IgD-negative memory B cell (primary cell): ENCODE data around the gene RERGL. TPM values are rescaled to one million over a fixed set of nuclear protein-coding genes. Genes with fewer than 3 reads are reported as not detected.

ENCODE experiments used
- H3K27ac Mint-ChIP-seq, 3 donors: one replicate each; pipeline ENCODE4 v1.8.0; 2020 to 2022; ENCODE audit warnings: mild to moderate bottlenecking in 3 of 3, mixed read lengths in 3 of 3, moderate library complexity in 1 of 3
- H3K27me3 Mint-ChIP-seq: one replicate; pipeline ENCODE4 v1.8.0; 2021; ENCODE audit warnings: mixed read lengths
- H3K36me3 Mint-ChIP-seq: one replicate; pipeline ENCODE4 v1.8.0; 2020; ENCODE audit warnings: mild to moderate bottlenecking, mixed read lengths
- H3K4me1 Mint-ChIP-seq, 3 donors: one replicate each; pipeline ENCODE4 v1.8.0; 2020 to 2022; ENCODE audit warnings: mixed read lengths in 3 of 3, mild to moderate bottlenecking in 1 of 3
- H3K4me3 Mint-ChIP-seq, 4 donors: one replicate each; pipeline ENCODE4 v1.8.0; 2020 to 2022; ENCODE audit warnings: mild to moderate bottlenecking in 4 of 4, mixed read lengths in 4 of 4, moderate library complexity in 3 of 4
- H3K9me3 Mint-ChIP-seq, 3 donors: one replicate each; pipeline ENCODE4 v1.8.0; 2020 to 2021; ENCODE audit warnings: mixed read lengths in 3 of 3, mild to moderate bottlenecking in 1 of 3
- polyA plus RNA-seq: library from polyadenylated mRNA; unstranded; fragments of 300-500 nt; fragmentation: Illumina TruSeq; gene quantifications from one replicate; pipeline ENCODE4 v1.2.3, GENCODE V29; 2021

The RERGL gene, protein sequence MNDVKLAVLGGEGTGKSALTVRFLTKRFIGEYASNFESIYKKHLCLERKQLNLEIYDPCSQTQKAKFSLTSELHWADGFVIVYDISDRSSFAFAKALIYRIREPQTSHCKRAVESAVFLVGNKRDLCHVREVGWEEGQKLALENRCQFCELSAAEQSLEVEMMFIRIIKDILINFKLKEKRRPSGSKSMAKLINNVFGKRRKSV
- not detected for polyA plus RNA-seq

DNA sequence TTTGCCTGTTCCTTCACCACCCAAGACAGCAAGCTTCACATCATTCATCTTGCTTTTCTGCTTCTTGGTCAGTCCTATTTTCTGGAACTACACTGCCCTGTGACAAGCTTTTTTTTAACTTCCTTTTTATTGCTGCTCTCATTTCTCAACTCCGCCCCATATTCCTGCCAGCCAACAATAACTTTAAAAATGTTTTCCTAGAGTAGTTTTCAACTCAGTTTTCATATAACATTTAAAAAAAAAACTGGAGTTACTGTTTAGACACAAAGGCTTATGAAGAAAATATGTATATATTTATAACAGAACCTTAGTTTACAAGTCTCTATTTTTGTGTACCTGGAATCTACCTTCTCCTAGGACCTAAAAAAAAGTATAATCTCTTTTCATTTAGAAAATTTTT is at the start of gene RERGL:
Gene RERGL (minus strand): TSS at position 101 of the 400 bp plus-strand sequence. CDS start 53 bp downstream, at position 48.
- Mint-ChIP-seq H3K27me3 (peaks cover 1% of the 10 kb centered on the region), H3K9me3 (peaks cover 2 to 5% (median 3%) of the 10 kb centered on the region in 3 donors), H3K27ac (no peak within 1 kb of the TSS), H3K4me1 (peaks cover 0 to 2% (median 0%) of the 10 kb centered on the region in 3 donors), H3K36me3 (no peaks in the 10 kb centered on the region), H3K4me3 (no peak within 1 kb of the TSS)

GRCh38 chr12:18139254-18139653 is 49.3 kb upstream of the RERGL start:
- Mint-ChIP-seq H3K27me3 (no peaks in the 10 kb centered on the region), H3K4me3 (no peak overlapping the region), H3K27ac (no peak overlapping the region), H3K9me3 (no peaks in the 10 kb centered on the region), H3K36me3 (no peaks in the 10 kb centered on the region), H3K4me1 (no peaks in the 10 kb centered on the region)

GRCh38 chr12:18135509-18135908 is 45.5 kb upstream of the RERGL start:
- H3K9me3 Mint-ChIP-seq, result peaks cover 0 to 2% (median 0%) of the 10 kb centered on the region in 3 donors
- no peaks in the 10 kb centered on the region for H3K4me1 Mint-ChIP-seq
- no peaks in the 10 kb centered on the region for H3K27me3 Mint-ChIP-seq
- no peak overlapping the region for H3K4me3 Mint-ChIP-seq
- no peaks in the 10 kb centered on the region for H3K36me3 Mint-ChIP-seq
- no peak overlapping the region for H3K27ac Mint-ChIP-seq

- no peak overlapping the region for H3K27ac Mint-ChIP-seq
These were observed 45.1 kb upstream of the RERGL start for GRCh38 chr12:18135086-18135485.

DNA sequence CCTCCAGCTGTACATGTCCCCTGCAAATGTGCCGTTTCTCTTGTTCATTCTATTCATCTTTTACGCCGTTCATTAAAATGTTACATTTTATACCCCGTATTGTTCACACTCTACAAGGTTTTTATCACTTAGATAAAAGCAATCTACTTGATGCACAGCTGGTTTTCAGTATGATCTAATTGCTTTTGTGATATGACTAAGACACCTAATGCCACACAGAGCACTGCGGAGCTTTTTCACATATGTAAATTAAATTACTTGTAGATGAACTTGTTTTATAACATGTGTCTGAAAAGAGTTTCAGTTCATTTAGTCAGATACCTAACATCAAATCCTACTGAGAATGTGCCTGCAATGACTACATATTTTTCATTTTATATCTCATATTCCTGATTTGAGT is 40.9 kb upstream of the RERGL start:
- H3K27ac Mint-ChIP-seq, result no peak overlapping the region
- H3K27me3 Mint-ChIP-seq, result no peaks in the 10 kb centered on the region
- H3K4me1 Mint-ChIP-seq, result no peaks in the 10 kb centered on the region
- peaks cover 2 to 12% (median 2%) of the 10 kb centered on the region in 3 donors for H3K9me3 Mint-ChIP-seq
- no peak overlapping the region for H3K4me3 Mint-ChIP-seq
- H3K36me3 Mint-ChIP-seq, result no peaks in the 10 kb centered on the region

More at GRCh38 chr12:18135086-18135485, 45.1 kb upstream of the RERGL start:
- H3K4me3 Mint-ChIP-seq, result no peak overlapping the region
- H3K36me3 Mint-ChIP-seq, result no peaks in the 10 kb centered on the region
- H3K27me3 Mint-ChIP-seq, result no peaks in the 10 kb centered on the region
- H3K9me3 Mint-ChIP-seq, result peaks cover 0 to 2% (median 0%) of the 10 kb centered on the region in 3 donors
- no peaks in the 10 kb centered on the region for H3K4me1 Mint-ChIP-seq

- no peak overlapping the region for H3K27ac Mint-ChIP-seq
- no peaks in the 10 kb centered on the region for H3K27me3 Mint-ChIP-seq
- H3K36me3 Mint-ChIP-seq, result no peaks in the 10 kb centered on the region
- H3K4me3 Mint-ChIP-seq, result no peak overlapping the region
- H3K4me1 Mint-ChIP-seq, result no peaks in the 10 kb centered on the region
- peaks cover 2 to 14% (median 7%) of the 10 kb centered on the region in 3 donors for H3K9me3 Mint-ChIP-seq
These were observed 33.7 kb upstream of the RERGL start for GRCh38 chr12:18123707-18124106.

DNA sequence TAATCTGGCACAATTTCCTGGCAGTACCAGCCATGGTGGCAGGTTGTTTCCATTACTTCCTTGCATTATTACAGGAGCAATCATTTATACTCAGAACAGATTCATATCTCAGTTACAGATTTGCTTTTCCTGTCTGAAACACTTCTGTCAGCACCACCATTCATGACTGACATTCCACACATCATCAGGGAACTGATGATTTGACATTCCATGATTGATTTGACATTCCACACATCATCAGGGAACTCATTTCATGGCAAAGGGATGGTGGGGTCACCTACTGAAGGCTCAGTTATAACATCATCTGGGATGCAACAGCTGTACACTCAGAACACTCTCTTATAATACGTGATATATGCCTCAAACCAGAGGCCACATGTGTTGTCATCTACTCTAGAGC is 30.9 kb upstream of the RERGL start:
- H3K4me1 Mint-ChIP-seq, result no peaks in the 10 kb centered on the region
- H3K27me3 Mint-ChIP-seq, result no peaks in the 10 kb centered on the region
- no peaks in the 10 kb centered on the region for H3K36me3 Mint-ChIP-seq
- H3K27ac Mint-ChIP-seq, result no peak overlapping the region
- peaks cover 2 to 5% (median 5%) of the 10 kb centered on the region in 3 donors for H3K9me3 Mint-ChIP-seq
- H3K4me3 Mint-ChIP-seq, result no peak overlapping the region

GRCh38 chr12:18108611-18109010 is 18.6 kb upstream of the RERGL start:
- H3K27ac Mint-ChIP-seq, result no peak overlapping the region
- no peak overlapping the region for H3K4me3 Mint-ChIP-seq
- peaks cover 2 to 5% (median 3%) of the 10 kb centered on the region in 3 donors for H3K9me3 Mint-ChIP-seq
- no peaks in the 10 kb centered on the region for H3K36me3 Mint-ChIP-seq
- H3K4me1 Mint-ChIP-seq, result no peaks in the 10 kb centered on the region
- no peaks in the 10 kb centered on the region for H3K27me3 Mint-ChIP-seq

- Mint-ChIP-seq H3K9me3 (peaks cover 1 to 4% (median 2%) of the 10 kb centered on the region in 3 donors), H3K4me3 (no peak overlapping the region), H3K27ac (no peak overlapping the region), H3K27me3 (no peaks in the 10 kb centered on the region), H3K36me3 (no peaks in the 10 kb centered on the region), H3K4me1 (no peaks in the 10 kb centered on the region)
These were observed 13.6 kb upstream of the RERGL start for GRCh38 chr12:18103624-18104023.

- Mint-ChIP-seq H3K36me3 (no peaks in the 10 kb centered on the region), H3K4me3 (no peak overlapping the region), H3K4me1 (no peaks in the 10 kb centered on the region), H3K9me3 (peaks cover 0 to 2% (median 0%) of the 10 kb centered on the region in 3 donors), H3K27ac (no peak overlapping the region), H3K27me3 (no peaks in the 10 kb centered on the region)
These were observed 11.1 kb upstream of the RERGL start for GRCh38 chr12:18101043-18101442.

- H3K9me3 Mint-ChIP-seq, result peaks cover 0 to 10% (median 7%) of the 10 kb centered on the region in 3 donors
- no peak overlapping the region for H3K4me3 Mint-ChIP-seq
These were observed 5.9 kb downstream of the RERGL start for GRCh38 chr12:18084080-18084479.

DNA sequence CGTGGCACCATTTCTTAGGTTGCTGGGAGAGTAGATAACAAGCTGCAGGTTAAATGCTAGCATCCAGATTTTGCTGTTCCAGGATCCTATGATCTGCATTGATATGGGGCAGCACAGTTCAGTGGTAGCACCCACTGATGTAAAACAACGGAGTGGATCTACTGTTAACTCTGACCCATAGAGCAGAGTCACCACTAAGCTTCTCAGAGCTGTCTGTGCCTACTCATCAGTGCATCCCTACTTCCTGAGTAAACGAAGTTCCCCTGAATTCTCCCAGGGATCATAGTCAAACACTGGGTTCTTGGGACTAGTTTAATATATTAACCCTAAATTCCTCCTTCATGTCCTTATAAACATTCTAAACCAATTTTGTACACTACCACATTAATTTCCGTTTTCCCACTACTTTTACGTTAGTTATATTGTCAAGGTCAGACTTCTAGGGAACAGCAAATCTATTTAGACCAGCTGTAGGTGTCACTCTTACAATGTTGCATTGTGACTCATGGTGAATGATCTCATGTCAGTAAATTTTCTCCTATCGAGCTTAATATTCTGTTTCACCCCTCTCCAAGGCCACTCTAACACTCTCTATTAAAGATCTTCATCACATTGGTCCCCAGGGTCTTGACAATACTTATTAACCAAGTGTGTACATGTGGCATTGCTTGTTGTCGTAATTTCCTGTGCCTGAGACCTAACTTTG is 10.3 kb downstream of the RERGL start:
- Mint-ChIP-seq H3K36me3 (peaks cover 2% of the 10 kb centered on the region), H3K4me3 (no peak overlapping the region), H3K9me3 (peaks cover 0 to 4% (median 4%) of the 10 kb centered on the region in 3 donors), H3K27me3 (no peaks in the 10 kb centered on the region), H3K4me1 (peaks cover 0 to 1% (median 0%) of the 10 kb centered on the region in 3 donors), H3K27ac (no peak overlapping the region)

More at GRCh38 chr12:18084080-18084479, 5.9 kb downstream of the RERGL start:
- Mint-ChIP-seq H3K4me1 (peaks cover 0 to 2% (median 0%) of the 10 kb centered on the region in 3 donors), H3K36me3 (no peaks in the 10 kb centered on the region), H3K27me3 (no peaks in the 10 kb centered on the region), H3K27ac (no peak overlapping the region)

- Mint-ChIP-seq H3K27me3 (no peaks in the 10 kb centered on the region), H3K36me3 (peaks cover 2% of the 10 kb centered on the region), H3K4me3 (no peak overlapping the region), H3K4me1 (peaks cover 0 to 1% (median 0%) of the 10 kb centered on the region in 3 donors), H3K9me3 (peaks cover 0 to 7% (median 5%) of the 10 kb centered on the region in 3 donors), H3K27ac (no peak overlapping the region)
These were observed 16.0 kb downstream of the RERGL start for GRCh38 chr12:18074001-18074400.

GRCh38 chr12:18072723-18073122 is 17.3 kb downstream of the RERGL start:
- Mint-ChIP-seq H3K9me3 (peaks cover 0 to 7% (median 5%) of the 10 kb centered on the region in 3 donors), H3K4me1 (peaks cover 0 to 1% (median 0%) of the 10 kb centered on the region in 3 donors), H3K27ac (no peak overlapping the region), H3K4me3 (no peak overlapping the region), H3K27me3 (no peaks in the 10 kb centered on the region), H3K36me3 (peaks cover 2% of the 10 kb centered on the region)

- H3K9me3 Mint-ChIP-seq, result peaks cover 0 to 7% (median 5%) of the 10 kb centered on the region in 3 donors
- no peak overlapping the region for H3K4me3 Mint-ChIP-seq
- H3K4me1 Mint-ChIP-seq, result peaks cover 0 to 1% (median 0%) of the 10 kb centered on the region in 3 donors
- H3K27me3 Mint-ChIP-seq, result no peaks in the 10 kb centered on the region
- H3K27ac Mint-ChIP-seq, result no peak overlapping the region
- H3K36me3 Mint-ChIP-seq, result peaks cover 2% of the 10 kb centered on the region
These were observed 18.7 kb downstream of the RERGL start for GRCh38 chr12:18071336-18071735.
